HG03354 (cell line): Measurements from ENCODE around the gene ZC3HAV1.
A peak's percentile ranks its signal among the peaks of the same experiment; 100 is the strongest.
"Not testable (repeated sequence)": the region's sequence is repeated elsewhere in the genome, so short reads cannot be mapped to it uniquely, and the experiment has no call there.

Experiments
- ATAC-seq: cut with Tn5 transposase; IDR thresholded peaks from one replicate; pipeline ENCODE4 v1.9.1; 2021; ENCODE audit warnings: mild to moderate bottlenecking; ENCODE audit not compliant: unreplicated experiment, poor library complexity, severe bottlenecking

ZC3HAV1 gene

DNA sequence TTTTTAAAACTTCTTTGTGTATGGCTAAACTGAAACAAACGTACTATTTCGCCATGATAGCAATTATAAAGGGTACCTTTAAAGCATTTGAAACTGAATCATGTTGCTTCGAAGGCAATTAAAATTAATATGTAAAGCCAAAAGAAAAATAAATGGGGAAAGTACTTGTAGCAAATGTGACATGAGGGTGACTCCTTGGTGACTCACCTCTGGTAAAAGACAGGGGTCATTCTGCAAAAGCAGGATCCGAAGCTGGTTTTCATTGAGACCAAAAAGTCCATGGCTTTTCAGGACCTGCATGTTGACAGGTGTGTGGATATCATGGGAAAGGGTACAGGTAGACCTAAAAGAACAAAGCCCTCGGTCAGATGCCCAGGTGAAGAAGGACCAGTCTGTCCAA, 75.2 kb downstream of the ZC3HAV1 start:
- ATAC-seq: no peak

DNA sequence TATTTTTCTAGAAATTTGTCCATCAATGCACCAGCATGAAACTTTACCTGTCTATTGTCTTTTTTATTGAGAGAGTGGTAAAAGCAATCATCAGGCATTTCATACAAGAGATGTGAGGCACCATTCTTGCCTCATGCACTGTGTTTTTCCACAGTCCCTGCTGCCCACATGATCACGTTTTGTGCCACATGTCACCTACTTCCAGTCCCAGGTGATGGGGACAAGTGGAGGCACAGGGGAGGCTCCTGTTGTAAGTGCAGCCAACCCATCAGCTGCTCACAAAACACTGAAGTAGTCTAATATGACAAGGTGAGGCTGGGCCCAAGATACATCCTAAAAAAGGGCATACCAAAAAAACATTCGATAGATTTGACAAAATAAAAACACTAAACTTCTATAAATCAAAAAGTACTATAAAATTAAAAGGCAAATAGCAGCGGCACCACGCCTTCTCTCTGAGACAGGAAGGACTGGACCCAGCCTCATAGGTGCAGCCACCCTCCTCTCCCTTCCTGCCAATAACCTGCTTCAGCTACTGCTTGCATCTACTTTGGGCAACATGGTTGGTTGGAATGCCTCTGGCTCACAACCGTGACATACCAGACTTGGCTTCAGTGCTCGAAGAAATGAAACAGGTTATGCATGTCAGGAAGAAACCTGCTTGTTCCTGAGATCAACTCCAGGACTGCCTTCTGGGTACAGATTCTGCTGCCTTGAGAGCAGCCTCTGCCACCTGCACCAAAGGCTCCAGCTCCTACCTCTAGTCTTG, 76.0 kb downstream of the ZC3HAV1 start:
- ATAC-seq: no peak

DNA sequence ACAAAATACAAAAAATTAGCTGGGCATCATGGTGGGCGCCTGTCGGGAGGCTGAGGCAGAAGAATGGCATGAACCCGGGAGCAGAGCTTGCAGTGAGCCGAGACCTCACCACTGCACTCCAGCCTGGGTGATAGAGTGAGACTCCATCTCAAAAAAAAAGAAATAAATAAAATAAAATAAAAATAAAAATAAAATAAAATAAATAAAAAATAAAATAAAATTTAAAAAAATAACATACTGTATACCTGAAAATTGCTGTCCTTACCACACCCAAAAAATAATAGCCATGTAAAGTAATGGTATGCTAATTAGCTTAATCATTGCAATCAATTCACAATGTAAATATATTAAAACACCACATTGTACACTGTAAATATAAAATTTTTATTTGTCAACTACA, 77.0 kb downstream of the ZC3HAV1 start:
- ATAC-seq: no peak

DNA sequence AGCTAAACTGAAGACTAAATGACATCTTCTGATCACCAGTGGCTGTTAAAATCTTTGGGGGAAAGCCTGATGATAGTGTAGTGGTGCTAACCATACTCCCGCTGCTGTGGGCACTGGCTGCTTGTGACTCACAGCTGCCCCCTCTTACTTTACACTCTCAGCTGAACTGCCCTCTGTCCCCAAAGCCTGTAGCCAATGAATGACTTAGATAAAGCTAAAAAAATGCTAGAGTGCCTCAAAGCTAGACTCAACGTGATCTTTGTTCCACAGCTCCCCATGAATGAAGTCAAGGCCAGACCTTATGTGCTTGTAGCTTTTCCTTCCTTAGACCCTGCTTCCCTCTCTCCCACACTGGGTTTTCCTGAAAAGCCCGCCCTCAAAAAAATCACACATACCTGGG, 80.2 kb downstream of the ZC3HAV1 start:
- ATAC-seq: no peak

DNA sequence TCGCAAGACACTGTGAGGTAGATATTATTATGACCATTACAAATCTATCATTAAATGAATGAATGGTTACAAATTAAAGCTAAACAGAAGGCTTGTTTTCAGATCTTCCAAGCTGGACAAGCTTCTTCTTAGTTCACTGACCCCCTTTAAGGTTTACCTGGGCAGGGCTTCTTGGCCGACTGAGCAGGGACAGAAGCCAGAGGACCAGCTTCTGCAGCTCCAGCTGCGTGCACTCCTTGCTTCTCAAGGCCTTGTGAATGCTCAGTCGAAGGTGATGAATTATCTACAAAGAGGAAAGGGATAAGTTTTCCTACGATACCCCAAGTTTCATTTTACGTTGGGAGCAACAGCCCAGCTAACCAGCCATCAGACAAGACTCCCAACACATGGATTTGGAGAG, 83.0 kb downstream of the ZC3HAV1 start:
- ATAC-seq: no peak

DNA sequence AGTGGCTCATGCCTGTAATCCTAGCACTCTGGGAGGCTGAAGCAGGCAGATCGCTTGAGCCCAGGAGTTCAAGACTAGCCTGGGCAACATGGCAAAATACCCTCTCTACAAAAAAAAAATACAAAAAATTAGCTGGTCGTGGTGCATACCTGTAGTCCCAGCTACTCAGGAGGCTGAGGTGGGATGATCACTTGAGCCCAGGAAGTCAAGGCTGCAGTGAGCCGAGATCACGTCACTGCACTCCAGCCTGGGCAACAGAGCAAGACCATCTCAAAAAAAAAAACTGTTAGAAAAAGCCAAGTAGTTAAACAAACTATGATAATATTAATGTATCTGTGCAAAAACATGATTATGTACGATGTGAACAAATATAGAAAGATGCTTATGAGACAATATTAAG, 83.7 kb downstream of the ZC3HAV1 start:
- ATAC-seq: not testable (repeated sequence)

DNA sequence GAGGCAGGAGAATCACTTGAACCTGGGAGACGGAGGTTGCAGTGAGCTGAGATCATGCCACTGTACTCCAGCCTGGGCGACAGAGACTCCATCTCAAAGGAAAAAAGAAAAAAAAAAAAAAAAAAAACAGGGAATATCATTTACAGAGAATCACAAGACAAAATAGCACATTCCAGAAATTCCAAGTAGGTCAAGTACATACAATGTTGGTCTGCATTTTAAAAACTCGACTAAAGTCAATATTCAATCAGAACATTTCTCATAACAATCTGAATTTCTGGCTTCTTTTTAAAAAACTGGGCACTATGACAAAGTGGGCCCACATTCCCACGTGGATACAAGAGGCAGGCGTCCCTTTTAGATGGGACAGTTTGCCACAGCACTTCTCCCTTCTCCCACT, 86.4 kb downstream of the ZC3HAV1 start:
- ATAC-seq: no peak

DNA sequence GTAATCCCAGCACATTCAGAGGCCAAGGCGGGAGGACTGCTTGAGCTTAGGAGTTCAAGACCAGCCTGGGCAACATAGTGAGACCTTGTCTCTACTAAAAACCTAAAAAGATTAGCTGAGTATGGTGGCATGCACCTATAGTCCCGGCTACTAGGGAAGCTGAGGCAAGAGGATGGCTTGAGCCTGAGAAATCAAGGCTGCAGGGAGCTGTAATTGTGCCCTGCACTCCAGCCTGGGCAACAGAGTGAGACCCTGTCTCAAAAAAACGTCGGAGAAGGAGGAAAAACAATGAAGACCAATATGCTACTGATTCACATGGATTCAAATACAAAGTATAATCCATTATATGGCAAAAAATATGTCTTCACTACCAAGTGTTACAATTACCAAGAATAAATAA, 87.2 kb downstream of the ZC3HAV1 start:
- no peak for ATAC-seq

DNA sequence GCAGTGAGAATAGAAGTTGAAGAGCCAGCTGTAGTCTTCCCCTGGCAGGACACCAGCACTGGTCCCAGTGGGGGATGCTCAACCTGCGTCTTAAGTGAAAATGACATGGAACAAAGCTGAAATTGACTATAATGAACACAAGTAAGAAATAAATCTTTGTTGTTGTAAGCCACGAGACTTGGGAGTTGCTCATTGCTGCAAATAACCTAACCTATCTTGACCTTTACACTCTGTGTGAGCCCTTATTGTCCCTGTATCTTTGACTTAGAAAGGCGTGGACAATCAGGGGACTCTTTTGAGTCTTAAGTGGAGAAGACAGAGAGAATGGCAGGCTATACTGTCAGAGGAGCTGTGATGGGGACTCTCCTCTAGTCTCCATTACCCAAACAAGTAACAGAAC, 90.6 kb downstream of the ZC3HAV1 start:
- ATAC-seq: no peak

DNA sequence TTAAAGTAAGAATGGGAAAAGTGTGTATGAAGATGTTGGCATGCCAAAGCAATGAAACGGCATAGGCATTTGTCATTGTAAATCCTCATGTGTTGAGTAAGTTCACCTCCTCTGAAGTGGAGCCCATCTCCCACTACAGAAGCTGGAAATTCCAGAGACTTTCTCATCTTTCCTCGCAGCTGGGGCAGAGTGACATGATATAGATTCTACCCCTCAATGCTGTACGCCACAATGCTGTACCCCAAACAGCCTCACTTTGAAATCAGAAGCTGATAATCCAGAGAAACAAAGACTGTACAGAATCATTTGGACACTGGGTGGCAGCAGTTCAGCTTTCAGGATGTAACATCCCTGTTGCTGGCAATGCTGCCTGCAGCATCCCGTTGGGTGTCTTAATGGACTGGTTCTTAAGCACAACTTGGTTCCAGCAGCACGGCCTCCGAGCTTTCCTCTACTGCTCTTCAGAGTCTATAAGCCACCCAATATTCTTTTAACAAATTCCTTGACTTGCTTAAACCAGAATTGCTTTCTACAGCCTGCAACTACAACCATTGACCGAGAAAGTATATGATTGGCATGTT, 92.5 kb downstream of the ZC3HAV1 start:
- ATAC-seq: peak; percentile 95

DNA sequence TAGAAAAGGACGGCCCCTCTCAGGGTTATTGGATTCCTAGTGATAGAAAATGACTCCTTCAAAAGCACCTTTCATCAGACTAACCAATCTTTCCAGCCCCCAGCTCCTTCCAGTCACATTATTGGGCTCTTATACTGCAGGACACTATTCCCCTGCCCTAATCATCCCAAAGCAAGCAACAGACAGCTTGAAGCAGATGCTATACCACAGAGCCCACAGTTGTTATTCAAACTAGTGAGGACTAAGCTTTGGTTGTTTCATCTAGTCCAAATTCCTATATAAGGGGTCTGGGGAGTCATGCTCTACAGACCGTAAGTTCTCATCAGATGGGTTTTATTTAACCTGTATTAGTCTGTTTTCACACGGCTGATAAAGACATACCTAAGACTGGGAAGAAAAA, 98.1 kb downstream of the ZC3HAV1 start:
- ATAC-seq: no peak

DNA sequence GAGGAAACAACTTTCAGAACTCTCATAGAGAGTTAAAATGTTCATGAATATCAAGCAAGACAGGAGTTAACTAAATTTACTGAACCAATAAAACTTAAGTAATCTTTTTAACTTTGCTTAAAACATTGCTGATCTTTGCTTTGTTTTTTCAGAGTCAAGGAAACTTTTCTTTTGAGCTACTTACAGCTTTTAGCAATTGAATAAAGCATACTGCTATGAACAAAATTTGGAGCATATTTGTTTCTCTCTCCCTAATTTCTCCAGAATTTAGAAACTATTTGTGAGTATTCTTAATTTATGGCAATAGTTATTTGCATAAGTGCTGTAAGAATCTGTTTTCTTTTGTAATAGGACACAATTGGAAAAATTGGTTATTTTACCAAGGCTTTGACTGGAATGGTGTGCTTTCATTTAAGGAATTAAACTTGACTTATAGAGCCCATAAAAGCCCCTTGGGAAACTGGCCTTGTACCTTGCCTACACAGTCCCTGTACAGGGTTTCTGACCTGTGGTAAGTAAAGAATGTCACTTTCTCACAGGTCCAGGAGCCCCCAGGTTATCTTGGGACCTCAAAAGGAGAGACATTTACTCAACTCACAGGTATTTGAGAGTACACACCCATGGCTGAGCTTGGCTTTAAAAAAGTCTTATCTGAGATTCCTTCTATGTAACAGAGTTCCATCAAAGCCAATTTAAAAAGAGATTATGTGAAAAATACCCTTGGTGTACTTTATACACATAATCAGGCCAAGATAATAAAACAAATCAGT, 105.0 kb downstream of the ZC3HAV1 start:
- no peak for ATAC-seq

DNA sequence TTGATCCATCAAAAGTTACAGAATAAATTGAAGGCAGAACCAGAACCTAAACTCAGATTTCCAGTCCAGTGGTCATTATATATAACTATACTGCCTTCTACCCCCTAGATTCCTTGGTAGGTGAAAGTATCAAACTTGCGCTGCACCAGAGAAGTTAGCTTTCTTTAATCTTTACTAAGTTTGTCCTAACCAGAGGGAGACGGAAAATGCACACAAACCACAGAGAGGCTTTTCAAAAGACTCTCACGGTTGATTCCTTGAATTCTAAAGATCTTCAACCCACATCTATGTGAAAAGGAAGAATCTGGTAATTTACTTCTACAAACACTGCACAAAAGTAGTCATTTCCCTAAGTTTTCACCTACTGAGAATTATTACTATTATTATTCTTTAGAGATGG, 110.1 kb downstream of the ZC3HAV1 start:
- ATAC-seq: no peak
